K562 (cell line): ENCODE results near the gene SLC2A6. TPM values are rescaled to one million over a fixed set of nuclear protein-coding genes. Genes with fewer than 3 reads are reported as not detected.
A peak's percentile ranks its signal among the peaks of the same experiment; 100 is the strongest.

Experiments
- ATAC-seq: fragments of 200-7000 bp; cut with Tn5 transposase; 3 replicates; pipeline ENCODE4 v1.9.1; 2020; ENCODE audit warnings: moderate library complexity
- BruUV-seq: library from RNA; stranded (reverse); fragments of 400-500 nt; replicated peaks from 2 replicates; lab custom pipeline; 2021; lab: Mats Ljungman, UMichigan
- CTCF ChIA-PET: fragments of 300-600 bp; formaldehyde crosslinking; extraction: SDS; loops from one replicate; lab custom pipeline; 2021; ENCODE audit warnings: low intra/inter-chr PET ratio; lab: Yijun Ruan, JAX
- POLR2A ChIA-PET: fragments of 300-600, 350-650 bp; sonication (Branson Sonifier 250); formaldehyde crosslinking; extraction: SDS; loops from one replicate; lab custom pipeline; 2021; ENCODE audit warnings: antibody characterized with exemption, inconsistent platforms; lab: Yijun Ruan, JAX
- DNase-seq, 4 experiments: peaks; one replicate each; pipeline versions ENCODE4 v3.0.0 to v3.0.0-alpha.2; 2011 to 2018; ENCODE audit warnings: low spot score in 3 of 4, mixed read lengths in 3 of 4; ENCODE audit errors: extremely low read depth in 1 of 4
- FAIRE-seq: peaks from 2 replicates; lab custom pipeline; 2011; peaks lifted over from hg19 to GRCh38; lab: Jason Lieb, UNC
- H2AFZ ChIP-seq: 2 replicates; pipeline ENCODE4 v1.6.0; 2011; ENCODE audit warnings: low read depth, low read length, control low read depth, inconsistent platforms
- H3K27ac ChIP-seq: fragments of 200-600 bp; 3 replicates; pipeline ENCODE4 v1.8.0; 2011; ENCODE audit warnings: low read depth, mild to moderate bottlenecking, control low read depth, inconsistent platforms, low read length, moderate library complexity, mixed read lengths; ENCODE audit errors: extremely low read depth
- H3K27me3 ChIP-seq, 2 experiments: fragments of 300-600 bp in 1 of 2; 2 replicates in 1 of 2; 3 replicates in 1 of 2; pipeline versions ENCODE4 v1.6.0 to v1.8.0; 2011; ENCODE audit warnings: inconsistent platforms in 2 of 2, low read length in 2 of 2, mild to moderate bottlenecking in 1 of 2, mixed read lengths in 1 of 2, moderate library complexity in 1 of 2; ENCODE audit not compliant: control insufficient read depth in 2 of 2, insufficient read depth in 2 of 2
- H3K36me3 ChIP-seq: fragments of 300-600 bp; 3 replicates; pipeline ENCODE4 v1.8.0; 2011; ENCODE audit warnings: mild to moderate bottlenecking, low read length, inconsistent platforms; ENCODE audit not compliant: control insufficient read depth, insufficient read depth
- H3K4me1 ChIP-seq, 2 experiments: fragments of 200-600 bp in 1 of 2; replicated peaks in 1 of 2; 2 replicates in 1 of 2; 3 replicates in 1 of 2; pipeline versions ENCODE4 v1.5.1 to v1.8.0; 2011; ENCODE audit warnings: inconsistent platforms in 2 of 2, low read length in 2 of 2, mild to moderate bottlenecking in 1 of 2, mixed read lengths in 1 of 2, moderate library complexity in 1 of 2; ENCODE audit not compliant: control insufficient read depth in 2 of 2, insufficient read depth in 2 of 2
- H3K4me2 ChIP-seq: 2 replicates; pipeline ENCODE4 v1.6.1; 2011; ENCODE audit warnings: low read length, control low read depth, inconsistent platforms, mixed read lengths; ENCODE audit not compliant: insufficient read depth
- H3K4me3 ChIP-seq: fragments of 200-600 bp; sonication (generic), shearing (Covaris generic); 2 replicates; pipeline ENCODE4 v1.5.1; 2016; ENCODE audit warnings: control low read depth, inconsistent platforms
- H3K79me2 ChIP-seq: fragments of 200-600 bp; 3 replicates; pipeline ENCODE4 v1.8.0; 2011; ENCODE audit warnings: low read length, inconsistent platforms; ENCODE audit not compliant: control insufficient read depth, insufficient read depth
- H3K9ac ChIP-seq, 2 experiments: 2 replicates each; pipeline versions ENCODE4 v1.6.0 to v1.6.1; 2011; ENCODE audit warnings: low read depth in 2 of 2, low read length in 2 of 2, control low read depth in 1 of 2, inconsistent platforms in 1 of 2, mild to moderate bottlenecking in 1 of 2, mixed read lengths in 1 of 2; ENCODE audit not compliant: insufficient read depth in 1 of 2
- H3K9me1 ChIP-seq: one replicate; pipeline ENCODE4 v1.6.0; 2011; ENCODE audit warnings: inconsistent platforms, mild to moderate bottlenecking, low read length, moderate library complexity; ENCODE audit not compliant: control insufficient read depth, insufficient read depth
- H3K9me3 ChIP-seq: replicated peaks from 2 replicates; pipeline ENCODE4 v1.5.1; 2011; ENCODE audit warnings: low read depth, low read length, inconsistent platforms; ENCODE audit not compliant: control insufficient read depth, insufficient read depth
- H4K20me1 ChIP-seq: replicated peaks from 2 replicates; pipeline ENCODE4 v1.6.1; 2011; ENCODE audit warnings: low read length, inconsistent platforms, mixed read lengths; ENCODE audit not compliant: control insufficient read depth, insufficient read depth
- HNRNPL ChIP-seq: fragments of 200-400 bp; formaldehyde crosslinking; IDR thresholded peaks from 2 replicates; pipeline ENCODE4 v1.6.1; 2017; ENCODE audit warnings: low read depth, mild to moderate bottlenecking, low read length
- ID3 ChIP-seq, 2 experiments: fragments of 250-450 bp in 1 of 2; fragments of 450-650 bp in 1 of 2; sonication (Bioruptor Pico) in 1 of 2; IDR thresholded peaks; 2 replicates each; pipeline versions ENCODE4 v1.6.1 to v1.8.0; 2016 to 2021; ENCODE audit warnings: mild to moderate bottlenecking in 2 of 2, moderate library complexity in 2 of 2, missing compliant biosample characterization in 1 of 2, missing genetic modification characterization in 1 of 2
- KHSRP ChIP-seq: fragments of 450-650 bp; IDR thresholded peaks from 2 replicates; pipeline ENCODE4 v1.6.1; 2017
- MCM3 ChIP-seq: fragments of 450-650 bp; IDR thresholded peaks from 2 replicates; pipeline ENCODE4 v1.6.1; 2016
- PHB2 ChIP-seq: fragments of 450-650 bp; IDR thresholded peaks from 2 replicates; pipeline ENCODE4 v1.6.1; 2017; ENCODE audit warnings: low read depth
- SMARCE1 ChIP-seq: fragments of 450-650 bp; IDR thresholded peaks from 2 replicates; pipeline ENCODE4 v1.7.1; 2016; ENCODE audit warnings: mild to moderate bottlenecking
- SUPT5H ChIP-seq: fragments of 450-650 bp; IDR thresholded peaks from 2 replicates; pipeline ENCODE4 v1.6.1; 2016
- TEAD4 ChIP-seq, 2 experiments: sonication (generic) in 1 of 2; formaldehyde crosslinking in 1 of 2; IDR thresholded peaks; 2 replicates each; pipeline versions ENCODE4 v1.6.1 to v1.8.0; 2012 to 2022; ENCODE audit warnings: borderline replicate concordance in 1 of 2, inconsistent platforms in 1 of 2, low read length in 1 of 2, mild to moderate bottlenecking in 1 of 2, missing genetic modification reagents in 1 of 2
- TFE3 ChIP-seq: fragments of 450-650 bp; formaldehyde crosslinking; IDR thresholded peaks from 2 replicates; pipeline ENCODE4 v1.4.0; 2020; ENCODE audit warnings: mild to moderate bottlenecking, mixed read lengths
- YBX1 ChIP-seq: fragments of 450-650 bp; IDR thresholded peaks from 2 replicates; pipeline ENCODE4 v1.7.1; 2016; ENCODE audit warnings: mild to moderate bottlenecking
- ZBTB5 ChIP-seq: fragments of 450-650 bp; IDR thresholded peaks from 2 replicates; pipeline ENCODE4 v1.6.1; 2017; ENCODE audit warnings: antibody characterized with exemption
- ZBTB7A ChIP-seq: IDR thresholded peaks from 2 replicates; pipeline ENCODE4 v1.6.1; 2011; ENCODE audit warnings: low read depth, mild to moderate bottlenecking, low read length, moderate library complexity, borderline replicate concordance; ENCODE audit not compliant: control insufficient read depth
- ZNF398 ChIP-seq: fragments of 250-450 bp; sonication (Bioruptor Pico); IDR thresholded peaks from 2 replicates; pipeline ENCODE4 v1.8.0; 2021; ENCODE audit warnings: moderate library complexity, mild to moderate bottlenecking, inconsistent platforms
- WGBS: fragments of 100-300 bp; shearing (Covaris generic); methylation state at CpG from one replicate; pipeline ENCODE4 v1.1.6; 2016; ENCODE audit warnings: low coverage, mixed read lengths; ENCODE audit not compliant: insufficient coverage; ENCODE audit errors: missing lambda C conversion rate; 5-methylcytosine and 5-hydroxymethylcytosine counted together
- in situ Hi-C: fragments of 300-500 bp; cut with MboI; formaldehyde crosslinking; loops from 4 replicates; pipeline ENCODE4 v1.15.0; 2018; ENCODE audit warnings: inconsistent platforms, mixed read lengths
- intact Hi-C: fragments of 100-400 bp; cut with micrococcal nuclease; formaldehyde crosslinking; loops from 2 replicates; pipeline ENCODE4 v1.14.2; 2022
- polyA plus RNA-seq, 8 experiments: library from polyadenylated mRNA; depleted of rRNA in 4 of 8; stranded (reverse) in 5 of 8; unstranded in 3 of 8; fragments of >200 nt; fragmentation: Nextera tagmentation in 2 of 8; fragmentation: Illumina TruSeq in 1 of 8; extraction: Ambion mirVana in 2 of 8; extraction: Trizol in 1 of 8; gene quantifications; 2 replicates each; pipeline versions ENCODE4 v1.2.1 to v1.2.3, GENCODE V29; 2011 to 2014; ENCODE audit warnings: inconsistent platforms in 1 of 8, missing spikeins in 1 of 8
- total RNA-seq, 7 experiments: library from RNA; depleted of rRNA in 6 of 7; stranded (reverse); fragments of >200 nt in 6 of 7; fragmentation: Illumina TruSeq in 2 of 7; extraction: Trizol in 2 of 7; gene quantifications; 2 replicates each; pipeline versions ENCODE4 v1.2.1 to v1.2.3, GENCODE V29; 2011 to 2021; ENCODE audit warnings: low replicate concordance in 1 of 7
- TF ChIP-seq, protein P1 (sequence below): fragments of 450-650 bp; conservative IDR thresholded peaks from 2 replicates; pipeline ENCODE4 v1.6.1; 2016; ENCODE audit warnings: missing genetic modification characterization, low read depth, mild to moderate bottlenecking, control low read depth, missing compliant biosample characterization

Gene SLC2A6
- total and polyA plus RNA-seq, 9 of the 15 experiments (the other 6 are each of a cell fraction or from before 2014, with no cell fraction given) = 0.04 to 0.38 (median 0.09) TPM; not detected in 3

- in situ Hi-C loops = no loop called here
- ATAC-seq = peak; percentile 54
- DNase-seq = no peak
- H3K4me2 ChIP-seq = no peak overlapping the region
- H3K9me1 ChIP-seq = no peaks in the 10 kb centered on the region
- intact Hi-C loops = no loop called here
- FAIRE-seq = no peak
- CTCF ChIA-PET = no interaction called here
- H2AFZ ChIP-seq = no peak overlapping the region
- H3K36me3 ChIP-seq = no peaks in the 10 kb centered on the region
- POLR2A ChIA-PET = no interaction called here
- no peaks in the 10 kb centered on the region for H3K79me2 ChIP-seq
- no peaks in the 10 kb centered on the region for H3K9me3 ChIP-seq
- H3K9ac ChIP-seq = 0 out of 4 replicates have a peak overlapping the region, but pooled peaks of 1 of the 2 experiments have one; percentile 60
- no TSS peak for BruUV-seq
- H4K20me1 ChIP-seq = peaks cover 2% of the 10 kb centered on the region; the same call in 1 of the 2 replicates
- H3K27me3 ChIP-seq = peaks cover 4 to 58% of the 10 kb centered on the region in 2 experiments; a peak in 4 of 5 replicates
- WGBS = 17% methylated on average over 16 of the region's 16 CpGs
- no peak overlapping the region for H3K27ac ChIP-seq
- TF ChIP-seq, protein P1, sequence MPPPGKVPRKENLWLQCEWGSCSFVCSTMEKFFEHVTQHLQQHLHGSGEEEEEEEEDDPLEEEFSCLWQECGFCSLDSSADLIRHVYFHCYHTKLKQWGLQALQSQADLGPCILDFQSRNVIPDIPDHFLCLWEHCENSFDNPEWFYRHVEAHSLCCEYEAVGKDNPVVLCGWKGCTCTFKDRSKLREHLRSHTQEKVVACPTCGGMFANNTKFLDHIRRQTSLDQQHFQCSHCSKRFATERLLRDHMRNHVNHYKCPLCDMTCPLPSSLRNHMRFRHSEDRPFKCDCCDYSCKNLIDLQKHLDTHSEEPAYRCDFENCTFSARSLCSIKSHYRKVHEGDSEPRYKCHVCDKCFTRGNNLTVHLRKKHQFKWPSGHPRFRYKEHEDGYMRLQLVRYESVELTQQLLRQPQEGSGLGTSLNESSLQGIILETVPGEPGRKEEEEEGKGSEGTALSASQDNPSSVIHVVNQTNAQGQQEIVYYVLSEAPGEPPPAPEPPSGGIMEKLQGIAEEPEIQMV (tag) = no peak
- no peak for TF ChIP-seq HNRNPL
- TF ChIP-seq ID3 (CRISPR knock-in tag; IDR thresholded peaks at IDR 0.05) = no peak
- TF ChIP-seq ID3 (tag; IDR thresholded peaks at IDR 0.05) = no peak
- no peak for TF ChIP-seq ZBTB5
- no peak for TF ChIP-seq ZBTB7A
- TF ChIP-seq TEAD4 (IDR thresholded peaks at IDR 0.05; ENCODE audit: low read length) = no peak
- TF ChIP-seq TEAD4 (CRISPR knock-in tag; IDR thresholded peaks at IDR 0.05; ENCODE audit: borderline replicate concordance) = no peak
- no peak for TF ChIP-seq PHB2
- no peak for TF ChIP-seq KHSRP
- no peak for TF ChIP-seq SUPT5H
- no peak for TF ChIP-seq SMARCE1
- no peak for TF ChIP-seq YBX1
- TF ChIP-seq ZNF398 (CRISPR knock-in tag) = no peak
- no peak for TF ChIP-seq MCM3
- no peak for TF ChIP-seq TFE3 (CRISPR knock-in tag)
- TF ChIP-seq, all 486 proteins: peak for 0
- Histone ChIP-seq H3K4me1 (peaks cover 0 to 43% of the 10 kb centered on the region in 2 experiments; a peak in 2 of 5 replicates), H3K4me3 (no peak overlapping the region)
These were observed 8.4 kb downstream of the SLC2A6 start for GRCh38 chr9:133470427-133470924.
